Right lobe of liver (tissue), 6 donors: ENCODE data around the gene AMPH. TPM values are rescaled to one million over a fixed set of nuclear protein-coding genes. Genes with fewer than 3 reads are reported as not detected.

Experiments used
- ATAC-seq, 4 donors: fragments of 200-7000 bp; cut with Tn5 transposase; one replicate each; pipeline ENCODE4 v1.9.1; 2020; ENCODE audit warnings: mild to moderate bottlenecking in 4 of 4, moderate library complexity in 4 of 4
- DNase-seq, 3 donors: peaks; one replicate each; pipeline ENCODE4 v3.0.0-alpha.2; 2020
- H3K27ac ChIP-seq, 3 donors: fragments of 200-600 bp; one replicate each; pipeline ENCODE4 v1.8.0; 2022
- H3K27me3 ChIP-seq, 2 donors: fragments of 200-600 bp; one replicate each; pipeline ENCODE4 v1.8.0; 2022
- H3K36me3 ChIP-seq, 4 donors: fragments of 200-600 bp; sonication (generic) in 1 of 4; one replicate each; pipeline versions ENCODE4 v1.5.1 to v1.8.0; 2017 to 2022; ENCODE audit warnings: control low read depth in 1 of 4
- H3K4me1 ChIP-seq, 4 donors: fragments of 200-600 bp; sonication (generic) in 1 of 4; one replicate each; pipeline versions ENCODE4 v1.5.1 to v1.8.0; 2017 to 2022; ENCODE audit warnings: control low read depth in 1 of 4
- H3K4me3 ChIP-seq, 3 donors: fragments of 200-600 bp; one replicate each; pipeline ENCODE4 v1.8.0; 2022
- H3K9me3 ChIP-seq, 4 donors: fragments of 200-600 bp; sonication (generic) in 1 of 4; one replicate each; pipeline versions ENCODE4 v1.5.1 to v1.8.0; 2017 to 2022; ENCODE audit warnings: control low read depth in 1 of 4
- CTCF ChIP-seq, 4 donors: fragments of 200-600 bp in 3 of 4; fragments of 450-650 bp in 1 of 4; IDR thresholded peaks; one replicate each; pipeline versions ENCODE4 v1.5.1 to v1.8.0; 2016 to 2022; ENCODE audit warnings: antibody characterized with exemption in 4 of 4, mild to moderate bottlenecking in 2 of 4
- POLR2A ChIP-seq: fragments of 450-650 bp; IDR thresholded peaks from one replicate; pipeline ENCODE4 v1.6.1; 2017; ENCODE audit warnings: antibody characterized with exemption, mild to moderate bottlenecking
- WGBS: methylation state at CpG from one replicate; pipeline ENCODE4 v1.1.6; 2018; ENCODE audit warnings: low coverage, low lambda C conversion rate; ENCODE audit not compliant: insufficient coverage; ENCODE audit errors: missing lambda C conversion rate; 5-methylcytosine and 5-hydroxymethylcytosine counted together
- intact Hi-C, 2 donors: fragments of 100-400 bp; cut with DNase I; formaldehyde crosslinking; loops; one replicate each; pipeline versions ENCODE4 v1.11.2 to v1.14.1; 2022
- total RNA-seq, 6 experiments: library from RNA; depleted of rRNA in 2 of 6; stranded (reverse); fragments of >200 nt in 2 of 6; fragmentation: NEBNext Ultra II Directional in 3 of 6; extraction: Animal tissue kit (Norgen Biotek cat#: 25700) in 3 of 6; gene quantifications; one replicate each; pipeline versions ENCODE4 v1.1.0 to v1.2.4, GENCODE V29; 2016 to 2023
- donor health status: DM: no; HTN: yes; CAD: no.
- donor health status: DM: no; HTN: no; CAD: no.
- donor health status: DM: no; HTN: no; CAD: no.
- donor health status: DM: no; HTN: yes; CAD: no.
- donor health status: DM: no; HTN: yes; CAD: no.

The AMPH gene
- total RNA-seq, 6 experiments from 2014 or later: 0.20 to 0.67 (median 0.39) TPM

GRCh38 chr7:38385682-38386081 lies 245.5 kb downstream of the AMPH start:
- H3K27me3 ChIP-seq: no peaks in the 10 kb centered on the region
- intact Hi-C loops: no loop called here
- no peak for ATAC-seq
- DNase-seq: no peak
- H3K4me1 ChIP-seq: no peaks in the 10 kb centered on the region
- H3K4me3 ChIP-seq: no peak overlapping the region
- no peak overlapping the region for H3K27ac ChIP-seq
- TF ChIP-seq CTCF (IDR thresholded peaks at IDR 0.05): no peak
- no peak for TF ChIP-seq POLR2A
- H3K36me3 ChIP-seq: no peaks in the 10 kb centered on the region
- no peaks in the 10 kb centered on the region for H3K9me3 ChIP-seq

- Histone ChIP-seq H3K36me3 (no peaks in the 10 kb centered on the region), H3K27me3 (no peaks in the 10 kb centered on the region), H3K4me1 (no peaks in the 10 kb centered on the region), H3K9me3 (no peaks in the 10 kb centered on the region), H3K27ac (no peak overlapping the region), H3K4me3 (no peak overlapping the region)
- intact Hi-C loops: no loop called here
- TF ChIP-seq POLR2A: no peak
- WGBS: 64% methylated on average over 9 of the region's 9 CpGs
- ATAC-seq (no peak), DNase-seq (no peak)
Measured at GRCh38 chr7:38383281-38383680, 247.9 kb downstream of the AMPH start.

GRCh38 chr7:38382684-38383083 lies 248.5 kb downstream of the AMPH start:
- Histone ChIP-seq H3K27ac (no peak overlapping the region), H3K27me3 (no peaks in the 10 kb centered on the region), H3K4me1 (no peaks in the 10 kb centered on the region), H3K9me3 (no peaks in the 10 kb centered on the region), H3K36me3 (no peaks in the 10 kb centered on the region), H3K4me3 (no peak overlapping the region)
- intact Hi-C loops: no loop called here
- TF ChIP-seq CTCF (IDR thresholded peaks at IDR 0.05): no peak
- TF ChIP-seq POLR2A: no peak
- 53% methylated on average over 2 of the region's 2 CpGs for WGBS
- ATAC-seq (no peak), DNase-seq (no peak)

GRCh38 chr7:38375453-38375852 lies 255.7 kb downstream of the AMPH start:
- TF ChIP-seq CTCF (IDR thresholded peaks at IDR 0.05) (no peak), POLR2A (no peak)
- intact Hi-C loops: no loop called here
- H3K27me3 ChIP-seq: no peaks in the 10 kb centered on the region
- 65% methylated on average over 4 of the region's 4 CpGs for WGBS
- no peaks in the 10 kb centered on the region for H3K4me1 ChIP-seq
- DNase-seq (no peak), ATAC-seq (no peak)
- no peaks in the 10 kb centered on the region for H3K9me3 ChIP-seq
- no peaks in the 10 kb centered on the region for H3K36me3 ChIP-seq
- H3K4me3 ChIP-seq: no peak overlapping the region
- H3K27ac ChIP-seq: no peak overlapping the region

- ATAC-seq: peak in 2 of 4 donors; percentile 26 to 32
- Histone ChIP-seq H3K27me3 (no peaks in the 10 kb centered on the region), H3K4me1 (no peaks in the 10 kb centered on the region), H3K4me3 (no peak overlapping the region), H3K9me3 (no peaks in the 10 kb centered on the region), H3K36me3 (no peaks in the 10 kb centered on the region), H3K27ac (no peak overlapping the region)
- intact Hi-C loops: loop anchor here in 1 of 2 donors (5.0 kb wide), 1 partner anchor 267 kb away; no protein-coding TSS in a partner anchor
- TF ChIP-seq POLR2A (no peak), CTCF (IDR thresholded peaks at IDR 0.05) (peak; percentile 38 to 46 (median 42))
- no peak for DNase-seq
- 36% methylated on average over 6 of the region's 6 CpGs for WGBS
Measured at GRCh38 chr7:38374507-38374906, 256.7 kb downstream of the AMPH start.
